WTC11 (cell line): ENCODE results near the gene SLC8A1.

Experiments
- NR3C1 ChIP-seq: sonication (generic); formaldehyde crosslinking; conservative IDR thresholded peaks from 2 replicates; pipeline ENCODE4 v1.8.1; 2023; ENCODE audit warnings: low read depth, mild to moderate bottlenecking, missing genetic modification reagents
- TF ChIP-seq, protein P1 (sequence below): sonication (generic); formaldehyde crosslinking; IDR thresholded peaks from 2 replicates; pipeline ENCODE4 v1.8.0; 2022; ENCODE audit warnings: mild to moderate bottlenecking, missing genetic modification reagents
- TF ChIP-seq, protein P2 (sequence below): fragments of 200-600 bp; IDR thresholded peaks from 2 replicates; pipeline ENCODE4 v1.8.0; 2022; ENCODE audit warnings: antibody characterized with exemption
- TF ChIP-seq, protein P3 (sequence below): sonication (generic); formaldehyde crosslinking; IDR thresholded peaks from 2 replicates; pipeline ENCODE4 v1.8.1; 2023; ENCODE audit warnings: mild to moderate bottlenecking, missing genetic modification reagents, borderline replicate concordance
- TF ChIP-seq, protein P4 (sequence below): sonication (generic); formaldehyde crosslinking; IDR thresholded peaks from 2 replicates; pipeline ENCODE4 v1.8.1; 2023; ENCODE audit warnings: mild to moderate bottlenecking, missing genetic modification reagents

DNA sequence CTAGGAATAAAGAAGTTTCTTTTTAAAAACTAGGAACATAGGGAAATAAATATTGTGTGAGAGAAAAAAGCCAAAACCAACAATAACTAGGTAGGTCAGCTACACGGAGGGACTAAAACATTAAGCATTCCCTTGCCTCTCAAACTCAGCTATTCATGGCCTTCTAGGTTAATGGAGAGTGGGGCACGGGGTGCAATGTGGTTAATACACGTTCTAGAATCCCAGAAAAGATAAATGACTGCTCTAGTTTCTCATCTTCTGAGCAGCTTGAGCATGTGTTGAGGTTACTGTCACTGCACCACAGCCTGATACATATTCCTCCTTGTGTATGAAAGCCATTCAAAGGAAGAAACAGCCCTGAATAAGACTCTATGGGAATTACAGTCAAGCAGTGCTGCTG lies 31.4 kb downstream of the SLC8A1 start:
- TF ChIP-seq, protein P1, sequence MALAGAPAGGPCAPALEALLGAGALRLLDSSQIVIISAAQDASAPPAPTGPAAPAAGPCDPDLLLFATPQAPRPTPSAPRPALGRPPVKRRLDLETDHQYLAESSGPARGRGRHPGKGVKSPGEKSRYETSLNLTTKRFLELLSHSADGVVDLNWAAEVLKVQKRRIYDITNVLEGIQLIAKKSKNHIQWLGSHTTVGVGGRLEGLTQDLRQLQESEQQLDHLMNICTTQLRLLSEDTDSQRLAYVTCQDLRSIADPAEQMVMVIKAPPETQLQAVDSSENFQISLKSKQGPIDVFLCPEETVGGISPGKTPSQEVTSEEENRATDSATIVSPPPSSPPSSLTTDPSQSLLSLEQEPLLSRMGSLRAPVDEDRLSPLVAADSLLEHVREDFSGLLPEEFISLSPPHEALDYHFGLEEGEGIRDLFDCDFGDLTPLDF (CRISPR knock-in tag) = no peak
- TF ChIP-seq, protein P2, sequence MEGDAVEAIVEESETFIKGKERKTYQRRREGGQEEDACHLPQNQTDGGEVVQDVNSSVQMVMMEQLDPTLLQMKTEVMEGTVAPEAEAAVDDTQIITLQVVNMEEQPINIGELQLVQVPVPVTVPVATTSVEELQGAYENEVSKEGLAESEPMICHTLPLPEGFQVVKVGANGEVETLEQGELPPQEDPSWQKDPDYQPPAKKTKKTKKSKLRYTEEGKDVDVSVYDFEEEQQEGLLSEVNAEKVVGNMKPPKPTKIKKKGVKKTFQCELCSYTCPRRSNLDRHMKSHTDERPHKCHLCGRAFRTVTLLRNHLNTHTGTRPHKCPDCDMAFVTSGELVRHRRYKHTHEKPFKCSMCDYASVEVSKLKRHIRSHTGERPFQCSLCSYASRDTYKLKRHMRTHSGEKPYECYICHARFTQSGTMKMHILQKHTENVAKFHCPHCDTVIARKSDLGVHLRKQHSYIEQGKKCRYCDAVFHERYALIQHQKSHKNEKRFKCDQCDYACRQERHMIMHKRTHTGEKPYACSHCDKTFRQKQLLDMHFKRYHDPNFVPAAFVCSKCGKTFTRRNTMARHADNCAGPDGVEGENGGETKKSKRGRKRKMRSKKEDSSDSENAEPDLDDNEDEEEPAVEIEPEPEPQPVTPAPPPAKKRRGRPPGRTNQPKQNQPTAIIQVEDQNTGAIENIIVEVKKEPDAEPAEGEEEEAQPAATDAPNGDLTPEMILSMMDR = no peak
- TF ChIP-seq, protein P3, sequence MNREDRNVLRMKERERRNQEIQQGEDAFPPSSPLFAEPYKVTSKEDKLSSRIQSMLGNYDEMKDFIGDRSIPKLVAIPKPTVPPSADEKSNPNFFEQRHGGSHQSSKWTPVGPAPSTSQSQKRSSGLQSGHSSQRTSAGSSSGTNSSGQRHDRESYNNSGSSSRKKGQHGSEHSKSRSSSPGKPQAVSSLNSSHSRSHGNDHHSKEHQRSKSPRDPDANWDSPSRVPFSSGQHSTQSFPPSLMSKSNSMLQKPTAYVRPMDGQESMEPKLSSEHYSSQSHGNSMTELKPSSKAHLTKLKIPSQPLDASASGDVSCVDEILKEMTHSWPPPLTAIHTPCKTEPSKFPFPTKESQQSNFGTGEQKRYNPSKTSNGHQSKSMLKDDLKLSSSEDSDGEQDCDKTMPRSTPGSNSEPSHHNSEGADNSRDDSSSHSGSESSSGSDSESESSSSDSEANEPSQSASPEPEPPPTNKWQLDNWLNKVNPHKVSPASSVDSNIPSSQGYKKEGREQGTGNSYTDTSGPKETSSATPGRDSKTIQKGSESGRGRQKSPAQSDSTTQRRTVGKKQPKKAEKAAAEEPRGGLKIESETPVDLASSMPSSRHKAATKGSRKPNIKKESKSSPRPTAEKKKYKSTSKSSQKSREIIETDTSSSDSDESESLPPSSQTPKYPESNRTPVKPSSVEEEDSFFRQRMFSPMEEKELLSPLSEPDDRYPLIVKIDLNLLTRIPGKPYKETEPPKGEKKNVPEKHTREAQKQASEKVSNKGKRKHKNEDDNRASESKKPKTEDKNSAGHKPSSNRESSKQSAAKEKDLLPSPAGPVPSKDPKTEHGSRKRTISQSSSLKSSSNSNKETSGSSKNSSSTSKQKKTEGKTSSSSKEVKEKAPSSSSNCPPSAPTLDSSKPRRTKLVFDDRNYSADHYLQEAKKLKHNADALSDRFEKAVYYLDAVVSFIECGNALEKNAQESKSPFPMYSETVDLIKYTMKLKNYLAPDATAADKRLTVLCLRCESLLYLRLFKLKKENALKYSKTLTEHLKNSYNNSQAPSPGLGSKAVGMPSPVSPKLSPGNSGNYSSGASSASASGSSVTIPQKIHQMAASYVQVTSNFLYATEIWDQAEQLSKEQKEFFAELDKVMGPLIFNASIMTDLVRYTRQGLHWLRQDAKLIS (CRISPR knock-in tag) = no peak
- no peak for TF ChIP-seq NR3C1
- TF ChIP-seq, protein P4, sequence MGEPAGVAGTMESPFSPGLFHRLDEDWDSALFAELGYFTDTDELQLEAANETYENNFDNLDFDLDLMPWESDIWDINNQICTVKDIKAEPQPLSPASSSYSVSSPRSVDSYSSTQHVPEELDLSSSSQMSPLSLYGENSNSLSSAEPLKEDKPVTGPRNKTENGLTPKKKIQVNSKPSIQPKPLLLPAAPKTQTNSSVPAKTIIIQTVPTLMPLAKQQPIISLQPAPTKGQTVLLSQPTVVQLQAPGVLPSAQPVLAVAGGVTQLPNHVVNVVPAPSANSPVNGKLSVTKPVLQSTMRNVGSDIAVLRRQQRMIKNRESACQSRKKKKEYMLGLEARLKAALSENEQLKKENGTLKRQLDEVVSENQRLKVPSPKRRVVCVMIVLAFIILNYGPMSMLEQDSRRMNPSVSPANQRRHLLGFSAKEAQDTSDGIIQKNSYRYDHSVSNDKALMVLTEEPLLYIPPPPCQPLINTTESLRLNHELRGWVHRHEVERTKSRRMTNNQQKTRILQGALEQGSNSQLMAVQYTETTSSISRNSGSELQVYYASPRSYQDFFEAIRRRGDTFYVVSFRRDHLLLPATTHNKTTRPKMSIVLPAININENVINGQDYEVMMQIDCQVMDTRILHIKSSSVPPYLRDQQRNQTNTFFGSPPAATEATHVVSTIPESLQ = no peak
